Glutamatergic neuron (in vitro differentiated cells): ENCODE measurements around the gene NEGR1. TPM values are rescaled to one million over a fixed set of nuclear protein-coding genes. Genes with fewer than 3 reads are reported as not detected.
A peak's percentile ranks its signal among the peaks of the same experiment; 100 is the strongest.

Experiments
- DNase-seq: peaks from one replicate; pipeline ENCODE4 v3.0.0; 2022
- H3K27ac Mint-ChIP-seq: one replicate; pipeline ENCODE4 v1.8.0; 2020; ENCODE audit warnings: mild to moderate bottlenecking, mixed read lengths, inconsistent platforms; ENCODE audit not compliant: unreplicated experiment
- H3K27me3 Mint-ChIP-seq: one replicate; pipeline ENCODE4 v1.8.0; 2020; ENCODE audit warnings: mild to moderate bottlenecking, moderate library complexity, mixed read lengths, inconsistent platforms; ENCODE audit not compliant: unreplicated experiment
- H3K36me3 Mint-ChIP-seq: one replicate; pipeline ENCODE4 v1.8.0; 2020; ENCODE audit warnings: mild to moderate bottlenecking, mixed read lengths, inconsistent platforms; ENCODE audit not compliant: unreplicated experiment
- H3K4me1 Mint-ChIP-seq: one replicate; pipeline ENCODE4 v1.8.0; 2020; ENCODE audit warnings: mild to moderate bottlenecking, low read depth, mixed read lengths, inconsistent platforms; ENCODE audit not compliant: unreplicated experiment
- H3K4me3 Mint-ChIP-seq: one replicate; pipeline ENCODE4 v1.8.0; 2020; ENCODE audit warnings: mild to moderate bottlenecking, mixed read lengths, inconsistent platforms; ENCODE audit not compliant: unreplicated experiment
- H3K9me3 Mint-ChIP-seq: one replicate; pipeline ENCODE4 v1.8.0; 2020; ENCODE audit warnings: mild to moderate bottlenecking, moderate library complexity, mixed read lengths, inconsistent platforms; ENCODE audit not compliant: unreplicated experiment
- CTCF ChIP-seq: fragments of 200-600 bp; sonication (generic); IDR thresholded peaks from one replicate; pipeline ENCODE4 v1.5.0; 2021; ENCODE audit not compliant: partially characterized antibody, unreplicated experiment
- total RNA-seq: library from RNA; stranded (reverse); fragmentation: NEBNext Ultra II Directional; extraction: Animal tissue kit (Norgen Biotek cat#: 25700); gene quantifications from one replicate; pipeline ENCODE4 v1.2.1, GENCODE V29; 2021; ENCODE audit not compliant: unreplicated experiment

NEGR1 gene
- total RNA-seq, 1 donor from 2014 or later = 0.51 TPM

DNA sequence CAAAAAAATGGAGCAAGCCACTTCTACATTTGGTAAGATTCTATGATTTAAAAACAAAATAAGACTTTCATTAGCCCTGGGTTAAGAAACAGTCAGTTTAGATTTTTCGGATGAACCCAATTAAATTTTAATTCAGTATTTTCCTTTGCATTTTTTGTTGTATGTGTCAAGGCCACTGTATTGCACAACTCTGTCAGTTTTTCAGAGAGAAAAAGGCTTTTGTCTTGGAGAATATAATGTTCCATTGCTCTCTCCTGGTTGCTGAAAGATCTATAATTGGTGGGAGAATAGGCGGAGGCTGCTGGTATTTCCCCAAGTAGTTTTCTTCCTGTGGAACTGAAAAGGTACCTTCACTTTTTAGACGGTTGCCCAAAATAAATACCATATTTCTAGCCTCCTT is 84.6 kb downstream of the NEGR1 start:
- no peaks in the 10 kb centered on the region for H3K36me3 Mint-ChIP-seq
- H3K27ac Mint-ChIP-seq = no peak overlapping the region
- H3K9me3 Mint-ChIP-seq = no peaks in the 10 kb centered on the region
- no peaks in the 10 kb centered on the region for H3K27me3 Mint-ChIP-seq
- DNase-seq = no peak
- no peak for TF ChIP-seq CTCF
- no peaks in the 10 kb centered on the region for H3K4me1 Mint-ChIP-seq
- no peak overlapping the region for H3K4me3 Mint-ChIP-seq

DNA sequence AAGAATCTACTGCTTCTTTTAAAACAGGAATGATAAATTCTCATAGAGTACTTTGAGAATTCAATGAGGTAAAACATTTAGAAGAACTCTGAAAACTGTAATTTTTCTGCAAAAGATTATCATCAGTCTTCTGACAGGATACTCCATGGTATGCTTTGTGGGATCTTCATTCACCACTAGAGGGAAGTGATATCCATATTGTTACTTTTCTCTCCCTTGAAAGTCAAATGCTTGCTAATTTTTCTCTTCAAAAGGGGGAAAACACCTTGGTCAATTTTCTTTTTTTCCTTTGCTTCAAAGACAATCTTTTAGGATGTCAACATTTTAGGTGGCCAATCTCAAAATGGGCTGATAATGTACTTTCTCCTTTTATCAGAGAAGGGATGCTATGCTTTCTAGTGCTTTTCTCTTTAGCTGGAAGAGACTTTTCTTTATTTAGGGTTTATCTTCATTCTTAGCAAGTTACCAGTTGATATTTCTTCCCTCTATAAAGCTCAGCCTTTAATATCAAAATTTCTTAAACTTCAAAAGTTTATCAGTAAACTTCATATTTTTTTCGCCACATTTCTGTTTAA is 95.5 kb downstream of the NEGR1 start:
- Mint-ChIP-seq H3K4me1 (no peaks in the 10 kb centered on the region), H3K27ac (no peak overlapping the region), H3K4me3 (no peak overlapping the region), H3K9me3 (no peaks in the 10 kb centered on the region), H3K27me3 (no peaks in the 10 kb centered on the region), H3K36me3 (no peaks in the 10 kb centered on the region)
- DNase-seq = no peak
- TF ChIP-seq CTCF = peak; percentile 54

DNA sequence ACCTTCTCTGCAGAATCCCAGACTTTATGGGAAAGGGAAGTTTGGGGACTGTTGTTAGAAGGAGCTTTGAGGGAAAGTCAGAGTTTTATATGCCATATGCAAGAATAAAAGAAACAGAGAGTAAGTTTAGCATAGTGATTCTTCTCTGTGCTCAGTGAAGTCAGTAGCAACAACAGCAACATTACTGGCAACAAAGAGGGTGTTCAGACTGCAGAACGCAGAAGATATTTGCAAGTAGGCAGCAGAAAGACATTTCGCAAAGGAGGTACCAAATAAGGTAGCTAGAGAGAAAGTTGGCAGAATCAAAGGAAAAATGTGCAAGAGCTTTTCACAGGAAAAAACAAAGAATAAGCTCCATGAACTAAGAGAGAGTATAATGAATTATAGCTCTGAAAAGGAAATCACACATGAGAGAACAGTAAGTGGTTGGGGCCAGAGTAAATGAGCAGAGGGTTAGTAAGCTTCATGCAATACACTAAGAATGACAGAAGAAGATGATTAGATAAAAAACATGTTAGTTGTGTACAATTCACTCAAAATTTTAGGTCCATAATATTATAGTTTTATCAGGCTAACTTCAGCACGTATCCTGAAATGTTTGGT is 98.1 kb downstream of the NEGR1 start:
- Mint-ChIP-seq H3K9me3 (no peaks in the 10 kb centered on the region), H3K4me3 (no peak overlapping the region), H3K4me1 (no peaks in the 10 kb centered on the region), H3K27ac (no peak overlapping the region), H3K27me3 (no peaks in the 10 kb centered on the region), H3K36me3 (no peaks in the 10 kb centered on the region)
- TF ChIP-seq CTCF = no peak
- no peak for DNase-seq

- Mint-ChIP-seq H3K27ac (no peak overlapping the region), H3K4me3 (no peak overlapping the region), H3K36me3 (no peaks in the 10 kb centered on the region), H3K27me3 (no peaks in the 10 kb centered on the region), H3K9me3 (no peaks in the 10 kb centered on the region), H3K4me1 (no peaks in the 10 kb centered on the region)
- TF ChIP-seq CTCF = no peak
- no peak for DNase-seq
These were observed 99.5 kb downstream of the NEGR1 start for GRCh38 chr1:72182859-72183258.

GRCh38 chr1:72178266-72178665 is 104.1 kb downstream of the NEGR1 start:
- Mint-ChIP-seq H3K36me3 (no peaks in the 10 kb centered on the region), H3K4me1 (no peaks in the 10 kb centered on the region), H3K4me3 (no peak overlapping the region), H3K9me3 (no peaks in the 10 kb centered on the region), H3K27ac (no peak overlapping the region), H3K27me3 (no peaks in the 10 kb centered on the region)
- no peak for TF ChIP-seq CTCF
- no peak for DNase-seq
